NCI-H128 (cell line): ENCODE measurements around the gene RPS6KA5.
"Not testable (repeated sequence)": the region's sequence is repeated elsewhere in the genome, so short reads cannot be mapped to it uniquely, and the experiment has no call there.

Experiments
- DNase-seq: peaks from one replicate; lab custom pipeline; 2025; ENCODE audit not compliant: unreplicated experiment; lab: John Stamatoyannopoulos, UW

Gene RPS6KA5

GRCh38 chr14:91029456-91030217, 30.8 kb downstream of the RPS6KA5 start:
- no peak for DNase-seq

- no peak for DNase-seq
Measured at GRCh38 chr14:91027561-91027960, 32.9 kb downstream of the RPS6KA5 start.

GRCh38 chr14:91022622-91023028, 37.8 kb downstream of the RPS6KA5 start:
- not testable (repeated sequence) for DNase-seq

- no peak for DNase-seq
Measured at GRCh38 chr14:91021991-91022621, 38.3 kb downstream of the RPS6KA5 start.

GRCh38 chr14:91021115-91021514, 39.3 kb downstream of the RPS6KA5 start:
- no peak for DNase-seq

GRCh38 chr14:91019673-91020072, 40.8 kb downstream of the RPS6KA5 start:
- no peak for DNase-seq

- DNase-seq, result no peak
Measured at GRCh38 chr14:91018481-91018880, 42.0 kb downstream of the RPS6KA5 start.

- DNase-seq, result no peak
Measured at GRCh38 chr14:91016800-91017410, 43.5 kb downstream of the RPS6KA5 start.

- no peak for DNase-seq
Measured at GRCh38 chr14:91015435-91015834, 45.0 kb downstream of the RPS6KA5 start.

GRCh38 chr14:91012045-91012444, 48.4 kb downstream of the RPS6KA5 start:
- DNase-seq, result no peak

- DNase-seq, result no peak
Measured at GRCh38 chr14:91010153-91010533, 50.3 kb downstream of the RPS6KA5 start.

- no peak for DNase-seq
Measured at GRCh38 chr14:91009501-91010152, 50.8 kb downstream of the RPS6KA5 start.

- DNase-seq, result no peak
Measured at GRCh38 chr14:91008759-91009409, 51.6 kb downstream of the RPS6KA5 start.

- DNase-seq, result no peak
Measured at GRCh38 chr14:91005716-91006115, 54.7 kb downstream of the RPS6KA5 start.

- no peak for DNase-seq
Measured at GRCh38 chr14:91004987-91005386, 55.5 kb downstream of the RPS6KA5 start.

- no peak for DNase-seq
Measured at GRCh38 chr14:90999299-90999698, 61.1 kb downstream of the RPS6KA5 start.

GRCh38 chr14:90996967-90997366, 63.5 kb downstream of the RPS6KA5 start:
- DNase-seq, result no peak

- no peak for DNase-seq
Measured at GRCh38 chr14:90995785-90996184, 64.7 kb downstream of the RPS6KA5 start.

GRCh38 chr14:90993792-90994191, 66.6 kb downstream of the RPS6KA5 start:
- DNase-seq, result no peak

- no peak for DNase-seq
Measured at GRCh38 chr14:90991690-90992443, 68.6 kb downstream of the RPS6KA5 start.

GRCh38 chr14:90990141-90990540, 70.3 kb downstream of the RPS6KA5 start:
- no peak for DNase-seq
